DOHH2 (cell line): ENCODE data around the gene NCAM2.

Experiments
- H3F3A ChIP-seq: fragments of 200-600 bp; sonication (generic), shearing (Covaris generic); 2 replicates; pipeline ENCODE4 v1.6.0; 2016; ENCODE audit warnings: antibody characterized with exemption, mild to moderate bottlenecking; ENCODE audit not compliant: control insufficient read depth, insufficient read depth
- H3K27ac ChIP-seq: fragments of 200-600 bp; sonication (generic); 2 replicates; pipeline ENCODE4 v1.5.1; 2014; ENCODE audit warnings: low read depth, mild to moderate bottlenecking, low read length, moderate library complexity
- H3K27me3 ChIP-seq: fragments of 200-600 bp; sonication (generic); 2 replicates; pipeline ENCODE4 v1.6.1; 2014; ENCODE audit warnings: mild to moderate bottlenecking, low read length, mixed read lengths; ENCODE audit not compliant: control insufficient read depth
- H3K36me3 ChIP-seq: fragments of 200-600 bp; sonication (generic); 2 replicates; pipeline ENCODE4 v1.6.1; 2014; ENCODE audit warnings: mild to moderate bottlenecking, low read length, moderate library complexity, mixed read lengths; ENCODE audit not compliant: control insufficient read depth
- H3K4me1 ChIP-seq: fragments of 200-600 bp; sonication (generic); 2 replicates; pipeline ENCODE4 v1.6.1; 2014; ENCODE audit warnings: mild to moderate bottlenecking, low read length, mixed read lengths; ENCODE audit not compliant: control insufficient read depth
- H3K4me2 ChIP-seq: fragments of 200-600 bp; sonication (generic); 2 replicates; pipeline ENCODE4 v1.6.0; 2014; ENCODE audit warnings: mild to moderate bottlenecking, low read length, moderate library complexity
- H3K4me3 ChIP-seq: fragments of 200-600 bp; sonication (generic); 2 replicates; pipeline ENCODE4 v1.5.1; 2014; ENCODE audit warnings: mild to moderate bottlenecking, low read length, mixed read lengths
- H3K79me2 ChIP-seq: fragments of 200-600 bp; sonication (generic); 2 replicates; pipeline ENCODE4 v1.6.1; 2014; ENCODE audit warnings: mild to moderate bottlenecking, low read length, mixed read lengths; ENCODE audit not compliant: control insufficient read depth
- H3K9me2 ChIP-seq: fragments of 200-600 bp; sonication (generic); replicated peaks from 2 replicates; pipeline ENCODE4 v1.6.1; 2014; ENCODE audit warnings: mild to moderate bottlenecking, low read length, mixed read lengths; ENCODE audit not compliant: control insufficient read depth
- H3K9me3 ChIP-seq: fragments of 200-600 bp; sonication (generic); 2 replicates; pipeline ENCODE4 v1.6.1; 2014; ENCODE audit warnings: antibody characterized with exemption, low read length, mixed read lengths; ENCODE audit not compliant: control insufficient read depth, insufficient read depth
- H4K20me1 ChIP-seq: fragments of 200-600 bp; sonication (generic); 2 replicates; pipeline ENCODE4 v1.6.0; 2014; ENCODE audit warnings: low read depth, mild to moderate bottlenecking, antibody characterized with exemption, low read length, moderate library complexity; ENCODE audit not compliant: control insufficient read depth, insufficient read depth
- EZH2phosphoT487 ChIP-seq: fragments of 200-600 bp; sonication (generic); IDR thresholded peaks from 2 replicates; pipeline ENCODE4 v1.6.1; 2017; ENCODE audit warnings: borderline replicate concordance, mild to moderate bottlenecking, antibody characterized with exemption, low read length, moderate library complexity, mixed read lengths
- TF ChIP-seq, protein P1 (sequence below): fragments of 200-600 bp; sonication (generic); IDR thresholded peaks from one replicate; pipeline ENCODE4 v1.5.1; 2014; ENCODE audit warnings: antibody characterized with exemption, mild to moderate bottlenecking, low read depth, low read length; ENCODE audit not compliant: poor library complexity, severe bottlenecking

NCAM2 gene

DNA sequence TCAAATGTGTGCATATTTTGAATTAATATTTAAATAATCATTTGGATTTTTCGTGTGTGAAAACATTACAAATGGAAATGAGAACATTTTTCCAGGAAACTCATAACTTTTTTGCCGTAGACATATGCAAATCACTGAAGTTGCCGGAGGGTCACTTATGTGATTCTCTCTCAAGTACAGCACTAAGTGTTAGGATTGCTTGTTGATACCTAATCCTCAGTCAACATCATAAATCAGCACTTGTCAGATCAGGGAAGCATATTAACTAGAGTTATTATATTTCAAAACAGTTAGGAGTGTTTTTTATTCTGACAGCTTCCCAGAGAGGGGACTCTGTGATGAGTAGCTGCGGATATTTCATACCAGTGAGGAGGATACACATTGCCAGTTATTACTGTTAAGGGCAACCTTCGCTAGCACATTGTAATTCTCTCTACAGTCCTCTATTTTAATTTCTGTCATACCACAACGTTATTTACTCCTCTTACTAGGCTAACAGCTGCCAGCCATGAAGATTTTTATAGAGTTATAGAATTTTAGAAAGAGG is 41.5 kb downstream of the NCAM2 start:
- no peak for TF ChIP-seq EZH2phosphoT487
- TF ChIP-seq, protein P1, sequence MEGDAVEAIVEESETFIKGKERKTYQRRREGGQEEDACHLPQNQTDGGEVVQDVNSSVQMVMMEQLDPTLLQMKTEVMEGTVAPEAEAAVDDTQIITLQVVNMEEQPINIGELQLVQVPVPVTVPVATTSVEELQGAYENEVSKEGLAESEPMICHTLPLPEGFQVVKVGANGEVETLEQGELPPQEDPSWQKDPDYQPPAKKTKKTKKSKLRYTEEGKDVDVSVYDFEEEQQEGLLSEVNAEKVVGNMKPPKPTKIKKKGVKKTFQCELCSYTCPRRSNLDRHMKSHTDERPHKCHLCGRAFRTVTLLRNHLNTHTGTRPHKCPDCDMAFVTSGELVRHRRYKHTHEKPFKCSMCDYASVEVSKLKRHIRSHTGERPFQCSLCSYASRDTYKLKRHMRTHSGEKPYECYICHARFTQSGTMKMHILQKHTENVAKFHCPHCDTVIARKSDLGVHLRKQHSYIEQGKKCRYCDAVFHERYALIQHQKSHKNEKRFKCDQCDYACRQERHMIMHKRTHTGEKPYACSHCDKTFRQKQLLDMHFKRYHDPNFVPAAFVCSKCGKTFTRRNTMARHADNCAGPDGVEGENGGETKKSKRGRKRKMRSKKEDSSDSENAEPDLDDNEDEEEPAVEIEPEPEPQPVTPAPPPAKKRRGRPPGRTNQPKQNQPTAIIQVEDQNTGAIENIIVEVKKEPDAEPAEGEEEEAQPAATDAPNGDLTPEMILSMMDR = no peak
- Histone ChIP-seq H3K4me1 (no peaks in the 10 kb centered on the region), H3K36me3 (no peaks in the 10 kb centered on the region), H3K27ac (no peak overlapping the region), H3K4me3 (no peak overlapping the region), H3K9me2 (no peaks in the 10 kb centered on the region), H3F3A (no peaks in the 10 kb centered on the region), H4K20me1 (no peaks in the 10 kb centered on the region), H3K4me2 (no peak overlapping the region), H3K79me2 (no peaks in the 10 kb centered on the region), H3K27me3 (no peaks in the 10 kb centered on the region), H3K9me3 (no peaks in the 10 kb centered on the region)

DNA sequence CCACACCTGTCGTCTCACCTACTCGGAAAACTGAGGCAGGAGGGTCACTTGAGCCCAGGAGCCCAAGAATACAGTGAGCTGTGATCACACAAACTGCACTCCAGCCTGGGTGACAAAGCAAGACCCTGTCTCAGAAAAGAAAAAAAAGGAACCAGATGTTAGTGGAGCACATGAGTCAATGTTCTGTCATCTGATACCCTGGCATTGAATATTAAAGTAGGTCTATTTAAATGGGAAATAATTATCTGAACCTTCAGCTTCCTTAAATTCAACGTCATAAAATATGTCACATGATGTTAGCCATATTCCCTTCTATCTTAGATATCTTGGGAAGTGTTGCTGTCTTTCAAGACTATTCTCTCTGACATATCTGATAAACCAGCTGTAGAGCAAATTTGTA is 47.3 kb downstream of the NCAM2 start:
- no peaks in the 10 kb centered on the region for H4K20me1 ChIP-seq
- no peak overlapping the region for H3K27ac ChIP-seq

DNA sequence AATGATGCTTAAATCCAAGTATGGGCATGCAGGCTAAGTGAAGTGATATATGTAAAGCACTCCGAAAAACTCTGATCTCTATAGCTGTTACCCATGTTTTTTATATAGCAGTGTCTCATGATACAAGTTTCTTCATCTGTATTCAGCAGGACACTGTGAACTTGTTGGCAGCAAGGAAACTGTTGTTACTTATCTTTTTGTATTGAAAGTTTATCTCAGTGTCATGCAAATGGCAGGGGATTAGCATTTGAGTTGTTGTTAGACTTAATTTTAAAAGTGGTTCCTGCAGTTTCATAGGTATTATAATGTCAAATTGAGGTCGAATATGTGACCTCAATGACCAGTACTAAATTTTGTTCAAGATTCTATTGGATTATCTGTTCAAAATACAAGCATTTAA is 47.9 kb downstream of the NCAM2 start:
- no peak overlapping the region for H3K4me3 ChIP-seq

More for the DNA sequence above, 47.3 kb downstream of the NCAM2 start:
- H3K4me1 ChIP-seq = no peaks in the 10 kb centered on the region
- H3K4me2 ChIP-seq = no peak overlapping the region
- no peaks in the 10 kb centered on the region for H3F3A ChIP-seq
- no peaks in the 10 kb centered on the region for H3K79me2 ChIP-seq
- H3K36me3 ChIP-seq = no peaks in the 10 kb centered on the region
- H3K9me3 ChIP-seq = no peaks in the 10 kb centered on the region
- H3K9me2 ChIP-seq = no peaks in the 10 kb centered on the region
- TF ChIP-seq, protein P1 = no peak
- no peak for TF ChIP-seq EZH2phosphoT487
- no peaks in the 10 kb centered on the region for H3K27me3 ChIP-seq
- H3K4me3 ChIP-seq = no peak overlapping the region

More for the DNA sequence above, 47.9 kb downstream of the NCAM2 start:
- Histone ChIP-seq H3K4me1 (no peaks in the 10 kb centered on the region), H3K36me3 (no peaks in the 10 kb centered on the region), H3K9me3 (no peaks in the 10 kb centered on the region), H3K4me2 (no peak overlapping the region), H3K27me3 (no peaks in the 10 kb centered on the region), H4K20me1 (no peaks in the 10 kb centered on the region), H3F3A (no peaks in the 10 kb centered on the region), H3K79me2 (no peaks in the 10 kb centered on the region), H3K9me2 (no peaks in the 10 kb centered on the region), H3K27ac (no peak overlapping the region)
- no peak for TF ChIP-seq EZH2phosphoT487
- TF ChIP-seq, protein P1 = no peak
